Immature natural killer cell (primary cell): ENCODE measurements around the gene ICE1. TPM values are rescaled to one million over a fixed set of nuclear protein-coding genes. Genes with fewer than 3 reads are reported as not detected.
"Not testable (repeated sequence)": the region's sequence is repeated elsewhere in the genome, so short reads cannot be mapped to it uniquely, and the experiment has no call there.

ENCODE experiments used
- DNase-seq, 3 donors: peaks; one replicate each; pipeline ENCODE4 v3.0.0; 2022; ENCODE audit warnings: mixed read lengths in 1 of 3
- H3K27ac Mint-ChIP-seq, 6 donors: one replicate each; pipeline ENCODE4 v1.8.0; 2020; ENCODE audit warnings: mixed read lengths in 6 of 6, mild to moderate bottlenecking in 5 of 6, inconsistent platforms in 4 of 6, moderate library complexity in 3 of 6
- H3K27me3 Mint-ChIP-seq, 3 donors: one replicate each; pipeline ENCODE4 v1.8.0; 2020 to 2021; ENCODE audit warnings: low read depth in 3 of 3, mild to moderate bottlenecking in 3 of 3, mixed read lengths in 3 of 3, moderate library complexity in 3 of 3, inconsistent platforms in 1 of 3
- H3K36me3 Mint-ChIP-seq, 3 donors: one replicate each; pipeline ENCODE4 v1.8.0; 2020; ENCODE audit warnings: mixed read lengths in 3 of 3, inconsistent platforms in 2 of 3, mild to moderate bottlenecking in 2 of 3
- H3K4me1 Mint-ChIP-seq, 2 donors: one replicate each; pipeline ENCODE4 v1.8.0; 2020; ENCODE audit warnings: inconsistent platforms in 2 of 2, mild to moderate bottlenecking in 2 of 2, mixed read lengths in 2 of 2, moderate library complexity in 1 of 2
- H3K4me3 Mint-ChIP-seq, 5 donors: one replicate each; pipeline ENCODE4 v1.8.0; 2020; ENCODE audit warnings: mild to moderate bottlenecking in 5 of 5, mixed read lengths in 5 of 5, inconsistent platforms in 3 of 5, moderate library complexity in 3 of 5
- H3K9me3 Mint-ChIP-seq, 6 donors: one replicate each; pipeline ENCODE4 v1.8.0; 2020; ENCODE audit warnings: mild to moderate bottlenecking in 6 of 6, mixed read lengths in 6 of 6, inconsistent platforms in 4 of 6, moderate library complexity in 3 of 6
- polyA plus RNA-seq, 3 donors: library from polyadenylated mRNA; unstranded; fragments of 300-500 nt; fragmentation: Illumina TruSeq; gene quantifications; one replicate each; pipeline ENCODE4 v1.2.3, GENCODE V29; 2021

Gene ICE1
- polyA plus RNA-seq, 3 donors from 2014 or later = 11.9 to 19.3 (median 13.5) TPM

DNA sequence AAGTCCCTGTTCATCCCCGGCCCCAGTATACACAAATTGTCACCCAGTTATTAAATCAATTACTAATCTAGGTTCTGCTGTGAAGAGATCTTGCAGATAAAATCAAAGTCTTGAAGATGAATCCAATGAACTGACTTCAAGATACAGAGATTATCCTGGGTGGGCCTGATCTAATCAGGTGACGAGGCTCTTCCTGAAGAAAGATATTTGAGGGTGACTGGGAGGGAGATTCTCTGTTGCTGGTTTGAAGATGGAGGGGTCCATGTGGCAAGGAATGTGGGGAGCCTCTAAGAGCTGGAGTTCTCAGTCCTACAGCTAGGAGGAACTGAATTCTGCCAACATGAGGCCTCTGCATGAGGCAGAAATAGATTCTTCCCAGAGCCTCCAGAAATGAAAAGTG, 36.1 kb upstream of the ICE1 start:
- Mint-ChIP-seq H3K27me3 (peaks cover 0 to 3% (median 2%) of the 10 kb centered on the region in 3 donors), H3K9me3 (no peaks in the 10 kb centered on the region), H3K4me1 (no peaks in the 10 kb centered on the region), H3K4me3 (no peak overlapping the region), H3K27ac (no peak overlapping the region), H3K36me3 (peaks cover 0 to 5% (median 0%) of the 10 kb centered on the region in 3 donors)
- no peak for DNase-seq

DNA sequence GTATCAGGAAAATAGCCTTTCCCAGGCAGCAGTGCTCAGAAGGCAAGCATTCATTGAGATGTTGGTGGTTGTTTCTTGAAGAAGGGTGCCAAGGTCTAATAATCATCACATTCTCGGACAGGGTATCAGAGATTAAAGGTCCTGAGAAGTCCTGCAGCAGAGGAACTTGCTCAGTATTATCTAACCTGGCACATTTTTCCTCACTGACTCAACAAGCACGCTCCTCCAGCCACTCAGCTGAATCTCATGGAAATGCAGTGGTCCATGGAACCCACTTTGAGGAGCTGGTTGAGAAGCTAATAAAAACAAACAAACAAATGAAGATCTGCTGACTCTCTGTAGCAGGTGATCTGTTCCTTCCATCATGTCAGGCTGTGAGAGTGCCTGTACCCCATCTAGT, 35.3 kb upstream of the ICE1 start:
- peaks cover 0 to 3% (median 2%) of the 10 kb centered on the region in 3 donors for H3K27me3 Mint-ChIP-seq
- H3K27ac Mint-ChIP-seq = no peak overlapping the region
- no peak overlapping the region for H3K4me3 Mint-ChIP-seq
- peaks cover 0 to 5% (median 3%) of the 10 kb centered on the region in 3 donors for H3K36me3 Mint-ChIP-seq
- H3K9me3 Mint-ChIP-seq = no peaks in the 10 kb centered on the region
- no peak for DNase-seq
- H3K4me1 Mint-ChIP-seq = no peaks in the 10 kb centered on the region

DNA sequence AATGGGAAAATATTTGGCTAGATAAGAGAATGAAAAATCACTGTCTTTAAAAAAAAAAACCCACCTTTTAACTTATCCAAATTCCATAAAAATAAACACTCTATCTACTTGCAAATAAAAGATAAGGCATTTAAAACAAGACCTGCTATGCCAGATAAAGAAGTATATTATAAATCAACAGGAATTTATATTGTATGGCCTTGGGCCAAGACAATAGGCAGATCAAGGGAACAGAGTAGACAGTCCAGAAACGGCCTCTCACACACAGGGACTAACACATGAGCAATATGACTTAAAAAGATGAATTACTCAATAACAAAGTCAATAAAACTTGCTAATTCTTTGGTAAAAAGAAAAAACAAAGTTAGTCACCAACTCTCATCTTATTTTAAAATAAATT, 34.7 kb upstream of the ICE1 start:
- Mint-ChIP-seq H3K9me3 (no peaks in the 10 kb centered on the region), H3K27me3 (peaks cover 0 to 3% (median 2%) of the 10 kb centered on the region in 3 donors), H3K4me1 (no peaks in the 10 kb centered on the region), H3K4me3 (no peak overlapping the region), H3K27ac (no peak overlapping the region), H3K36me3 (peaks cover 0 to 5% (median 3%) of the 10 kb centered on the region in 3 donors)
- DNase-seq = no peak

DNA sequence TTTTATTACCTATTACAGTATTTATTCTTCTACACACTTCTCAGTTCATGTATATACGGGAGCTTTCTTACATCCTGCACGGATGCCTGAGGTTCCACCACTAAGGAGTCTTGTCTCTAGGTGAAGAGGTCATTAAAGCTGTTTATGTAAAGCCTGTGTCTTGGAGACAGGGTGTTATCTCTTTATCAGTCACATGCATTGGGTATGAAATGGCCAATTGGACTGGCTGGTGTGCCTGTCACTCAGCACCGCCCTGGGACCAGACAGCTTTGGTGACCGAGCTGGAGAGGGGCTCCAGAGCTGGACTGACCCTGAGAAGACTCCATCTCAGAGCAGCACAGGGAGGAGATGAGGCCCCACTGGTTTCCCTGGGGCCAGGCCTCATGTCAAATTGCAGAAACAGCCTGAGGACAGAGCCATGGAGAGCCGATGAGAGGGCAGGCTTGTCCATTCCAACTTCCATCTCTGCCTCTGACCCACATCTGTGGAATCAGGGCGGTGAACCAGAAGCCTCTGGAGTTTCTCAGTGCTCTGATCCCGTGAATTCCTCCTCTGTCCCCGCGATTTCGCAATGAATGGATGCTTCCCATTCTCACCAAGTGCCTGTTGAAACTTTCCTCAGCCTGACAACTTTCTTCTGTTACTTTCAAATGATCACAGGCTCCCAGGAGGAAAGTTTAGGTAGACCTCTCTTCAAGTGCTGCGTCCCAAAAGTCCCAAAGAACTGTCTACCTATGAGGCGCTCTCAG, 32.2 kb upstream of the ICE1 start:
- H3K9me3 Mint-ChIP-seq, H3K4me1 Mint-ChIP-seq, H3K27me3 Mint-ChIP-seq, DNase-seq, H3K36me3 Mint-ChIP-seq, H3K4me3 Mint-ChIP-seq, H3K27ac Mint-ChIP-seq: not testable (repeated sequence)

DNA sequence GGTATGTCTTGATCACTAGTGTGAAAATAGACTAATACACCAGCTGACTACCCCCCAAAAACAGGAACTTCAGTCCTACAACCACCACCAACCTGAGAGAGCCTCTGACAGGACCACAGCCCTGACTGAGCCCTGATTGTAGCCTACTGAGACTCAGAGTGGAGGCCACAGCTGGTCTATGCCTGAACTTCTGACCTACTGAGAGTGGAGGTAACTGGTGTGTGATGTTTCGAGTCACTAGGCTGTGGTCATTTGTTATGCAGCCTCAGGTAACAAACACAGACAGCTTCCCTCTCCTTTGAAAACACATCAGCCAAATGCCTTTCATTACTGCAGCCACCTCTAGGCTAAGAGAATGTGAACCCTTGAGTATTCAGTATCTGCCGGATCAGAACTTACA, 30.0 kb upstream of the ICE1 start:
- H3K9me3 Mint-ChIP-seq, H3K27ac Mint-ChIP-seq, H3K27me3 Mint-ChIP-seq, H3K4me1 Mint-ChIP-seq, DNase-seq, H3K36me3 Mint-ChIP-seq, H3K4me3 Mint-ChIP-seq: not testable (repeated sequence)

DNA sequence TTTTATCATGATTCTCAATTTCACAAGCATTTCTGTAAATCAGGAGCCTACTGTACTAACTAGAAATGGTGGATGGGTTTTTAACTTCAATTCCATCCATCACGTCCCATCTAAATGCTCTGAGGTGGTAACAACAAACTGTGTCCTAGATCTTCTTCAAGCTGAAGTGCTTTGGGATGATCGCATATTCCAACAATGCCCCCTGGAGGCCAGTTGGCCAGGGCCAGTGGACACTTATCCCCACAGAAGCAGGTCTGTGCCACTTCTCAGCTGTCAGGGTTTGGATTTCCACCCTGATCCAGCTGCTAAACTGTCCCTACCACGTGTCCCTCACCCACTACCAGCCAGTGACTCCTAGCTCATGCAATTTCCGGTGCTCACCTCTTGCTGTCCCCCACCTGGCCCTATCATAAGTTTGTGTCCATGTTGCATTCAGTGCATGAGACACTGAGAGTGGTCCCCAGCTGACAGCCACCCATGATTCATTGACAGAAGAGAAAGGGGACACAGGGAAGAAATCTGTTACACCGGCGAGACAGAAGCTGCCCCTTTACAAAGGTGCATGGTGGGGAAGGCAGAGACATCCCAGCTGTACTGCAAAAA, 28.0 kb upstream of the ICE1 start:
- H3K36me3 Mint-ChIP-seq, DNase-seq, H3K9me3 Mint-ChIP-seq, H3K27me3 Mint-ChIP-seq, H3K4me3 Mint-ChIP-seq, H3K4me1 Mint-ChIP-seq, H3K27ac Mint-ChIP-seq: not testable (repeated sequence)

DNA sequence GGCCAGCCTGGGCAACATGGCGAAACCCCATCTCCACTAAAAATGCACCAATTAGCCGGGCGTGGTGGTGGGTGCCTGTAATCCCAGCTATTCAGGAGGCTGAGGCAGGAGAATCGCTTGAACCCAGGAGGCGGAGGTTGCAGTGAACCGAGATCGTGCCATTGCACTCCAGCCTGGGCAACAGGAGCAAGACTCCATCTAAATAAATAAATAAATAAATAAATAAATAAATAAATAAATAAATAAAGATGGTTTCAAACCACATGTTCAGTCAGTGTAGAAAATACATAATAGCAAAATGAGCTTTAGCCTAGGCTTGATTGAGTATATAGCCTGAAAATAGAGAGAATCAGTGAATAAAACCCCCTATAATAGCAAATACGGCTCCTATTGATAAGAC, 27.4 kb upstream of the ICE1 start:
- not testable (repeated sequence) for H3K27me3 Mint-ChIP-seq, H3K27ac Mint-ChIP-seq, DNase-seq, H3K9me3 Mint-ChIP-seq, H3K4me3 Mint-ChIP-seq, H3K36me3 Mint-ChIP-seq, H3K4me1 Mint-ChIP-seq

DNA sequence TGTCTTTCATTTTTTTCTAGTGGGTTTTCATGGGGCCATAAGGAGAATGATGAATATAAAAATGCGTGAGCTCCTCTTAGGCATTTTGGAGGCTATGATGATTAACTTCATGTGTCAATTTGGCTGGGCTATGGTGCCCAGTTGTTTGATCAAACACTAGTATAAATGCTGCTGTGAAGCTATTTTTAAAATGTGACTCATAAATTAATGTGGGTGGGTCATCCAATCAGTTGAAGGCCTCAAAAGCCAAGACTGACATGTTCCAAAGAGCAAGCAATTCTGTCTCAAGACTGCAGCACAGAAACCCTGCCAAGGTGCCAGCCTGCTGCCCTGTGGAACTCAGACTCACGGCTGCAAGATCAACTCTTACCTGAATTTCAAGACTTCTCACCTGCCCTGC, 24.4 kb upstream of the ICE1 start:
- H3K9me3 Mint-ChIP-seq = peaks cover 0 to 2% (median 0%) of the 10 kb centered on the region in 6 donors

DNA sequence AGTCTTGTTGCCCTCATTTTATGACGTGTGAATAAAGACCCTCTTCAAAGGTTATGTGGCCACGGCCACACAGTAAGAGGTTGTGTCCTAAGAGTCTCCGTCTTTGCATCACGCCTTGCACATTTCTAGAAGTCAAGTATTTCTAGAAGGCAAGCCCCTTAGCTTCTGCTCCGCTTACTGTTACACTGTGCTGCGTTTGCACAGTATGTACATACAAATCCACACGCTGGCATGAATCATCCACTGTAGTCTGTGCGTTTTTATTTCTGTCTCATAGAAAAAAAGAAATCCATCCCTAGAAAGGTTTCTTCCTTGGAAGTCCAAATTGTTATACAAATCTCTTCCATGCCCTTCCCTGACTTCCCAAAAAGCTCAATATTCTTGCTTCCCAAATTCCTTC, 21.4 kb upstream of the ICE1 start:
- Mint-ChIP-seq H3K4me1 (no peaks in the 10 kb centered on the region), H3K9me3 (peaks cover 0 to 2% (median 0%) of the 10 kb centered on the region in 6 donors), H3K27me3 (peaks cover 0 to 1% (median 0%) of the 10 kb centered on the region in 3 donors), H3K4me3 (no peak overlapping the region), H3K36me3 (peaks cover 5 to 11% (median 6%) of the 10 kb centered on the region in 3 donors), H3K27ac (no peak overlapping the region)
- no peak for DNase-seq

More for the DNA sequence above, 24.4 kb upstream of the ICE1 start:
- no peak for DNase-seq
- H3K27me3 Mint-ChIP-seq = peaks cover 0 to 1% (median 0%) of the 10 kb centered on the region in 3 donors
- H3K4me3 Mint-ChIP-seq = no peak overlapping the region
- no peak overlapping the region for H3K27ac Mint-ChIP-seq
- H3K36me3 Mint-ChIP-seq = peaks cover 5 to 11% (median 6%) of the 10 kb centered on the region in 3 donors
- no peaks in the 10 kb centered on the region for H3K4me1 Mint-ChIP-seq

DNA sequence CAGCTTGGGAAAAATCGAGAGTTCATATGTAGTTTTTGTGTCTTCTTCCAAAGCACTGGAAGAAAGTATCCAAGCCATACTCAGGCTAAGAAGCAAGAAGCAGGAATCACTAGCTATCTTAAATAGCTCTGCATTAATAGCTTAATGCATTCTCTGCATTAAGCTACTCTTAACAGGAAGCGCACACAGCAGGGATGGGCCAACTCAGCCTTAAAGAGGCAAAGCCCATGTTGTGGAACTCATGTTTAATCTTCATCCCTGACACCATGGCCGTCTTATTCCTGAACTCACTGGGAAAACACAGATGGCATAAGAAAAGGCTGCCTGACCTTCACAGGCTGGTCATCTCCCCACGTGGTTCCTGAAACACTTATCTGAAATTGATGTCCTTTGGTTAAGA, 18.7 kb upstream of the ICE1 start:
- Mint-ChIP-seq H3K27ac (no peak overlapping the region), H3K4me3 (no peak overlapping the region)

DNA sequence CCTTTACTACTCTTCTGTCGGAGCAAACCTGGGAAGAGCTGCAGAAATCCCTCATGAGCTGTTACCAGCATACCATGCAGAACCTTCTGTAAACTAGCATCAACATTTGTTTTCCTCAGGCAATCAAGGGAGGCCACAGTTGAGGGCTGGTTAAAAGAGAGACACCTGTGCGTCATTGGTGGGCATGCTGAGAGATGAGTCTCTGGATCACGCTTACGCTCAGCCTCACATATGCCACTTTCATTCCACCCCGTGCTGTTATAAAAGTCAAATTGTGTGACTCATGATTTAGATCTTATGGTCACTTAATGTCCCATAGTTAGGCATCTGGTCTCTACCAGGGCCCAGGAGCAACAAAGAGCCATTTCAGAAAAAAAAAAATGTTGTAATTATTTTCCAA, 18.1 kb upstream of the ICE1 start:
- Mint-ChIP-seq H3K4me1 (no peaks in the 10 kb centered on the region), H3K4me3 (no peak overlapping the region), H3K27me3 (peaks cover 0 to 1% (median 0%) of the 10 kb centered on the region in 3 donors), H3K27ac (no peak overlapping the region), H3K36me3 (peaks cover 5 to 11% (median 6%) of the 10 kb centered on the region in 3 donors), H3K9me3 (peaks cover 0 to 3% (median under 1%) of the 10 kb centered on the region in 6 donors)
- DNase-seq = no peak

More for the DNA sequence above, 18.7 kb upstream of the ICE1 start:
- Mint-ChIP-seq H3K27me3 (peaks cover 0 to 1% (median 0%) of the 10 kb centered on the region in 3 donors), H3K9me3 (peaks cover 0 to 3% (median under 1%) of the 10 kb centered on the region in 6 donors), H3K36me3 (peaks cover 5 to 11% (median 6%) of the 10 kb centered on the region in 3 donors), H3K4me1 (no peaks in the 10 kb centered on the region)
- no peak for DNase-seq

DNA sequence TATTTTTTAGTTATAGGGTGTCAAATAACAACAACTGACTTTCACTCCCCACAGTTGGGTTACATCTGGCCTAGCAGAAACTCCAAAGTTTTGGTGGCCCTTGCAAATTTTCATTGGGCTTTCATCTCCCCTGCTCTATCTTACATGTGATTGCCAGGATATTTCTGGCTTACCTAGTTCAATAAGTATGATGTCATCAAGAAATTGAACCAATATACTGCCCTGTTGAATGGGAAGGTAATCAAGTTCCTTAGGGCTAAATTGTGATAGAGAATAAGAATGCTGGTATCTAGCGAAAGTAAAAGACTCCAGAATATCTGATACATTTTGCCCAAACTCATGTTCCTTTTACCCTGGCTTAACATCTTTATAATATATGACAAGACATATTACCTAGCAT, 17.0 kb upstream of the ICE1 start:
- Mint-ChIP-seq H3K4me3 (no peak overlapping the region), H3K9me3 (peaks cover 0 to 6% (median 1%) of the 10 kb centered on the region in 6 donors), H3K27me3 (peaks cover 0 to 3% (median 0%) of the 10 kb centered on the region in 3 donors), H3K36me3 (peaks cover 5 to 12% (median 6%) of the 10 kb centered on the region in 3 donors), H3K27ac (no peak overlapping the region), H3K4me1 (no peaks in the 10 kb centered on the region)
- no peak for DNase-seq

DNA sequence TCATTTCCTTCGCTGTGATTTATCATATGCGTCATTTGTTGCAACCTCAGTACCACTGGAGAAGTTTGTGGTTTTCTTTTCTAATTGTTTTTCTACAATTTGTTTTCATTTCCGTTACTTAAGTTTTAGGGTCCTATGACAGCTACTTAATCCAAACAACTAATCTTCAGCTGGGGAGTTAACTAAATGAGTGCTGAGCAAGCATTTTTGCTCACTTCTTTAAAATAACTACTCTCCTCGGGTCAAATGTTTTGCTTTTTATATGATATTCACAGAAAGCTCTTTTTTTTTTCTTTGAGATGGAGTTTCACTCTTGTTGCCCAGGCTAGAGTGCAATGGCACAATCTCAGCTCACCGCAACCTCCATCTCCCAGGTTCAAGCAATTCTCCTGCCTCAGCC, 14.6 kb upstream of the ICE1 start:
- Mint-ChIP-seq H3K27ac (no peak overlapping the region), H3K27me3 (peaks cover 0 to 5% (median 2%) of the 10 kb centered on the region in 3 donors), H3K36me3 (peaks cover 0 to 5% (median 3%) of the 10 kb centered on the region in 3 donors), H3K4me3 (no peak overlapping the region), H3K9me3 (peaks cover 0 to 6% (median 1%) of the 10 kb centered on the region in 6 donors), H3K4me1 (no peaks in the 10 kb centered on the region)
- DNase-seq = no peak

DNA sequence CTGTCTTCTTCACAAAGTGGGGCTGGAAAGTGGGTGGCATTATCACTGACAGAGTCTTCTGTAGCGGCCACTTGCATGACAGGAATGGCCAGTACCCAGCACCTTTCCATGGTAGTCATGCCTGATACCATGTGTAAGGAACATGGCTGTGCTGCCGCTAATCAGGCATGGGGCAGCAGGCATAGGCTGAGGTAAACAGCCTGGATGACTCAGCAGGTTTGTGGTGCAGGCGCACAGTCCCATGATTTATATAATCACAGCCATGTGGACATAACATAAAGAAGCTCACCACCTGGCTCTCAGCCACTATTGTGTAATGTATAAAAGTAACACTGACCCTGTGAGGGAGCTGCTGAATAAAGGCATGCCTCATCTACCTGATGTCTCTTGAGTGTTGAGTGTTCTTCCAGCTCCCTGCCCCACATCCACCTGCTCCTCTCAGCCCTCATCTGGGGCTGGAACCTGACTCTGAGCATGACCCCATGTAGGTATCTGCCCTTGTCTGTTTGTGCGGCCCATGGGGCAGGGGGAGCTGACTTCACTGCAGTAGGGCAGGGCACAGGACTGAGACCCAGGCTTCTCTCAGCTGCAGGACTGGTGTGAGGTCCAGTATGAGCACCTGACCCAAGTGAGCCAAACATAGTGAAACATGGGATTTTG, 13.2 kb upstream of the ICE1 start:
- Mint-ChIP-seq H3K4me1 (no peaks in the 10 kb centered on the region), H3K27me3 (peaks cover 0 to 8% (median 5%) of the 10 kb centered on the region in 3 donors), H3K27ac (no peak overlapping the region), H3K9me3 (peaks cover 0 to 6% (median 1%) of the 10 kb centered on the region in 6 donors), H3K4me3 (no peak overlapping the region), H3K36me3 (peaks cover 0 to 5% (median 3%) of the 10 kb centered on the region in 3 donors)
- DNase-seq = no peak
